ENCODE data around the gene ARHGAP6. TPM values are rescaled to one million over a fixed set of nuclear protein-coding genes. Genes with fewer than 3 reads are reported as not detected.

Gene ARHGAP6
- total RNA-seq, 6 donors from 2014 or later = 14.4 to 40.9 (median 18.0) TPM

DNA sequence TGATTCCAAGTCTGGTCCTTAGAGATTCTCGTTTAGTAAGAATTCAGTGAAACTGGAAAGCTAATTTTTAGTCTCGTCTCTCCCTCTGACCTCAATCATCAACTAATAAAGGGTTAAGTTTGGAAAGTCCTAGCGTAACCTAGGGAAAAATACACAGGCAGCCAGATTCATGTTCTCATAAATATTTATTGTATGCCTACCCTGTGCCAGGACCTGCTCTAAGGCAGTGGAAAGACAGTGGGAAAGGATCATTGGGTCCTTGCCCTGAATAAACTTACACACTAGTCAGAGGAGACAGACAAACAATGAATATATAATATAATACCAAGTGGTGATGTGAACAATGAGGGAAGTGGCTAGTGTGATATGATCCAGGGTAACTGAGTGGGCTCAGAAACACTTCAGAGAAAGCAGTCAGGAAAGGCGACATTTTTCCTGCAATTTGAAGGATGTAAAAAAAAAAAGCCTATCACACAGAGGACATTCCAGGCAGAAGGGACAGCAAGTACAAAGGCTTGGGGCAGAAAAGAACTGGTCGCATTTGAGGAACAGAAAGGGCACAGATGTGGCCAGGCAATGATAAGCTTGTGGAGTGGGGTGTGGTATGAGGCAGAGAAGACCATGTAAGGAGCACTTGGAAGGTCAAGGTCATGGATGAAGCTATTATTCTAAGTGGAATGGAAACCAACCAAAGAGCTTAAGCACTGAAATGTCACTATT lies 243.8 kb downstream of the ARHGAP6 start:
- Histone ChIP-seq H3K4me3 (no peak overlapping the region), H3K4me1 (no peaks in the 10 kb centered on the region), H3K36me3 (no peaks in the 10 kb centered on the region), H3K27me3 (no peaks in the 10 kb centered on the region), H3K9me3 (no peaks in the 10 kb centered on the region), H3K27ac (peak overlapping the region; percentile 7 to 30 (median 20))
- 48 to 53% methylated on average over 5 of the region's 5 CpGs for WGBS, 2 donors
- ATAC-seq (ENCODE audit: low FRiP score in 2 of 2) (no peak), DNase-seq (no peak)
- peak in 1 of 4 donors; percentile 4 for TF ChIP-seq EP300 (IDR thresholded peaks at IDR 0.05)
- no peak for TF ChIP-seq CTCF (IDR thresholded peaks at IDR 0.05)
- TF ChIP-seq POLR2A (IDR thresholded peaks at IDR 0.05) = no peak
- no peak for TF ChIP-seq POLR2AphosphoS5 (IDR thresholded peaks at IDR 0.05)

DNA sequence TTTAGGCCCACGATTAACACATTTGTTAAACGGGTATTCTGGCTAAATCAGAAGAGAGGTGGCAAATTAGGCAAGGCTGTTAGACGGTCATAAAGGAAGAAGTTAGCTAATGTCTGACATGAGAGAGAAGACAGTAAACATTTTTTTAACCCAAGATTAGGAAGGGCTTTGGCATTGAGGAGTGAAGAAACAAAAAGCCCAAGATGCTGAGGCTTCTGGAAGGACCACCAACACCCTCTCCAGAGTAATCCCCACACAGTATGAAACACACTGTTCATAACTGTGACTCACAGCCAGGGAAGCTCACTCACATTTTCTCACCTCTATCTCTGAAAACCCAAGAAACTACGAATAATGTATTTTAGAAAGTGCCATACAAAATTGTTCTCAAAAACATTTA lies 244.9 kb downstream of the ARHGAP6 start:
- H3K27me3 ChIP-seq = no peaks in the 10 kb centered on the region
- no peaks in the 10 kb centered on the region for H3K9me3 ChIP-seq
- ATAC-seq (ENCODE audit: low FRiP score in 2 of 2) = no peak
- TF ChIP-seq POLR2AphosphoS5 (IDR thresholded peaks at IDR 0.05) (no peak), EP300 (IDR thresholded peaks at IDR 0.05) (no peak), CTCF (IDR thresholded peaks at IDR 0.05) (no peak), POLR2A (IDR thresholded peaks at IDR 0.05) (no peak)
- no peak for DNase-seq
- WGBS, 2 donors = 67 to 96% methylated on average over 2 to 4 of the region's 4 CpGs
- no peak overlapping the region for H3K4me3 ChIP-seq
- H3K36me3 ChIP-seq = no peaks in the 10 kb centered on the region
- no peaks in the 10 kb centered on the region for H3K4me1 ChIP-seq
- H3K27ac ChIP-seq = no peak overlapping the region

DNA sequence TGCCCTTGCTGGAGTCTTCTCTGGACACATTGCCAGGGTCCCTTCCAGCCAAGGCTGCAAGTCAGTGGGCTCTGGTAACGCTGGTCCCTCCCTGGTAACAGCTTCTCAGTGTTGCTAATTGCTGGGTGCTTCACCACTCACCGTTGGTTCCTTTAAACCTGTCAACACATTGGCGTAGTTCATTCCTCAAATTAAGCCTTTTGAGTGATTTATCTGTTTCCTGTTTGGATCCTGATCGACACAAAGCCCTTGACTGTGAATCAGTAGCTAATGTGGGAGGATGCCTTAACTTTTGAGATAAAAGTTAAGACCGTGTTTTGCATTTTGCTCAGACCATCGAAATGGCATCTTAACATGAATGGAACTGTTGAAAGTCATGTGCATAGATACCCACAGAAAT lies 246.6 kb downstream of the ARHGAP6 start:
- Histone ChIP-seq H3K4me3 (no peak overlapping the region), H3K36me3 (no peaks in the 10 kb centered on the region), H3K9me3 (no peaks in the 10 kb centered on the region), H3K27ac (no peak overlapping the region), H3K4me1 (no peaks in the 10 kb centered on the region), H3K27me3 (no peaks in the 10 kb centered on the region)
- 36 to 48% methylated on average over 5 to 6 of the region's 6 CpGs for WGBS, 2 donors
- no peak for TF ChIP-seq CTCF (IDR thresholded peaks at IDR 0.05)
- no peak for DNase-seq
- ATAC-seq (ENCODE audit: low FRiP score in 2 of 2) = no peak

GRCh38 chrX:11416600-11416999 lies 249.1 kb downstream of the ARHGAP6 start:
- H3K36me3 ChIP-seq = no peaks in the 10 kb centered on the region
- H3K4me1 ChIP-seq = no peaks in the 10 kb centered on the region
- H3K4me3 ChIP-seq = no peak overlapping the region
- H3K9me3 ChIP-seq = no peaks in the 10 kb centered on the region
- ATAC-seq (ENCODE audit: low FRiP score in 2 of 2) (no peak), DNase-seq (no peak)
- WGBS, 2 donors = 74 to 75% methylated on average over 11 to 13 of the region's 13 CpGs
- TF ChIP-seq CTCF (IDR thresholded peaks at IDR 0.05) = no peak
- no peak for TF ChIP-seq POLR2AphosphoS5 (IDR thresholded peaks at IDR 0.05)
- no peak for TF ChIP-seq POLR2A (IDR thresholded peaks at IDR 0.05)
- TF ChIP-seq EP300 (IDR thresholded peaks at IDR 0.05) = no peak
- no peak overlapping the region for H3K27ac ChIP-seq
- H3K27me3 ChIP-seq = no peaks in the 10 kb centered on the region

DNA sequence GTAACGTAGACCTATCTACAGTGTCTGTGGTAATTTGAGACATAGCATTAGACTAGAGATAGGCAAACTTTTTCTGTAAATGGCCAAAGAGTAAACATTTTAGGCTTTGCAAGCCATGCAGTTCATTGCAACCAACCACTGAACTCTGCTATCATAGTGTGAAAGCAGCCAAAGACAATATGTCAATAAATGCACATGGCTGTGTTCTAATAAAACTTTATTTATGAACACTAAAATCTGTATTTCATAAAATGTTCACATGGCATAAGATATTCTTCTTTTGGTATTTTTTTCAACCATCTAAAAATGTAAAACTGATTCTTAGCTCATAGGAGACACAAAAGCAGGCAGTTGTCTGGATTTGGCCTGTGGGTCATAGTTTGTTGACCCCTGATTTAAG lies 251.6 kb downstream of the ARHGAP6 start:
- ATAC-seq (ENCODE audit: low FRiP score in 2 of 2) (no peak), DNase-seq (no peak)
- Histone ChIP-seq H3K9me3 (no peaks in the 10 kb centered on the region), H3K27me3 (no peaks in the 10 kb centered on the region), H3K36me3 (no peaks in the 10 kb centered on the region), H3K4me3 (no peak overlapping the region), H3K27ac (no peak overlapping the region), H3K4me1 (no peaks in the 10 kb centered on the region)
- TF ChIP-seq EP300 (IDR thresholded peaks at IDR 0.05) = no peak
- no peak for TF ChIP-seq POLR2A (IDR thresholded peaks at IDR 0.05)
- 91 to 92% methylated on average over 1 of the region's 1 CpG for WGBS, 2 donors

All from upper lobe of left lung (tissue), 6 donors.